Gastroesophageal sphincter (tissue), 4 donors: ENCODE measurements around the gene PBX1. TPM values are rescaled to one million over a fixed set of nuclear protein-coding genes. Genes with fewer than 3 reads are reported as not detected.

Experiments used
- ATAC-seq: fragments of 150-250 bp; one replicate; pipeline ENCODE4 v1.9.1; 2016; ENCODE audit warnings: mild to moderate bottlenecking, moderate library complexity
- H3K27ac ChIP-seq, 4 donors: fragments of 200-600 bp; sonication (generic) in 3 of 4; 1 replicate in 3 of 4; 2 replicates in 1 of 4; pipeline ENCODE4 v1.5.1; 2016 to 2019
- H3K27me3 ChIP-seq: fragments of 200-600 bp; sonication (generic); one replicate; pipeline ENCODE4 v1.5.1; 2019
- H3K36me3 ChIP-seq, 2 donors: fragments of 200-600 bp; sonication (generic); one replicate each; pipeline ENCODE4 v1.5.1; 2019; ENCODE audit warnings: control low read depth in 1 of 2
- H3K4me1 ChIP-seq, 3 donors: fragments of 200-600 bp; sonication (generic); 1 replicate in 2 of 3; 2 replicates in 1 of 3; pipeline ENCODE4 v1.5.1; 2016 to 2019; ENCODE audit warnings: control low read depth in 2 of 3
- H3K4me3 ChIP-seq, 2 donors: fragments of 200-600 bp; sonication (generic); one replicate each; pipeline ENCODE4 v1.5.1; 2019; ENCODE audit warnings: mild to moderate bottlenecking in 1 of 2, moderate library complexity in 1 of 2
- H3K9me3 ChIP-seq, 3 donors: fragments of 200-600 bp; sonication (generic); one replicate each; pipeline ENCODE4 v1.5.1; 2017 to 2019; ENCODE audit warnings: control low read depth in 2 of 3
- CTCF ChIP-seq, 4 experiments: fragments of 200-600 bp in 2 of 4; fragments of 450-650 bp in 2 of 4; sonication (generic) in 1 of 4; IDR thresholded peaks; one replicate each; pipeline ENCODE4 v1.5.1; 2017 to 2019; ENCODE audit warnings: antibody characterized with exemption in 4 of 4, mild to moderate bottlenecking in 2 of 4, moderate library complexity in 2 of 4
- EP300 ChIP-seq: sonication (generic); formaldehyde crosslinking; IDR thresholded peaks from one replicate; pipeline ENCODE4 v1.6.1; 2017; ENCODE audit warnings: antibody characterized with exemption, mild to moderate bottlenecking
- POLR2A ChIP-seq, 2 donors: fragments of 450-650 bp; IDR thresholded peaks; one replicate each; pipeline ENCODE4 v1.6.1; 2017; ENCODE audit warnings: antibody characterized with exemption in 2 of 2, mild to moderate bottlenecking in 2 of 2, moderate library complexity in 1 of 2
- POLR2AphosphoS5 ChIP-seq: sonication (generic); formaldehyde crosslinking; IDR thresholded peaks from one replicate; pipeline ENCODE4 v1.6.1; 2017; ENCODE audit warnings: antibody characterized with exemption
- WGBS, 2 donors: methylation state at CpG; one replicate each; pipeline ENCODE4 v1.1.5; 2018; ENCODE audit warnings: low coverage in 1 of 2; 5-methylcytosine and 5-hydroxymethylcytosine counted together
- total RNA-seq, 4 donors: library from RNA; depleted of rRNA; stranded (reverse); fragments of >200 nt; gene quantifications; one replicate each; pipeline ENCODE4 v1.1.0, GENCODE V29; 2016

PBX1 gene
- total RNA-seq, 4 donors from 2014 or later = 75.8 to 177 (median 140) TPM

GRCh38 chr1:164562947-164563520, 4.0 kb downstream of the PBX1 start:
- ATAC-seq = no peak

GRCh38 chr1:164563721-164564360, 4.9 kb downstream of the PBX1 start:
- 17 to 25% methylated on average over 10 of the region's 10 CpGs for WGBS, 2 donors
- H3K4me1 ChIP-seq = peaks cover 4 to 36% (median 7%) of the 10 kb centered on the region in 3 donors

More at GRCh38 chr1:164562947-164563520, 4.0 kb downstream of the PBX1 start:
- Histone ChIP-seq H3K36me3 (no peaks in the 10 kb centered on the region), H3K9me3 (no peaks in the 10 kb centered on the region), H3K27ac (peak overlapping the region; percentile 86 to 98 (median 88)), H3K4me1 (peaks cover 2 to 30% (median 4%) of the 10 kb centered on the region in 3 donors), H3K27me3 (no peaks in the 10 kb centered on the region), H3K4me3 (peak overlapping the region; percentile 72 to 90)
- 6 to 15% methylated on average over 3 of the region's 3 CpGs for WGBS, 2 donors
- no peak for TF ChIP-seq POLR2AphosphoS5
- TF ChIP-seq CTCF (IDR thresholded peaks at IDR 0.05) = no peak

GRCh38 chr1:164564378-164564777, 5.4 kb downstream of the PBX1 start:
- peak overlapping the region; percentile 86 to 98 (median 88) for H3K27ac ChIP-seq
- WGBS, 2 donors = 12 to 20% methylated on average over 3 of the region's 3 CpGs

More at GRCh38 chr1:164563721-164564360, 4.9 kb downstream of the PBX1 start:
- ATAC-seq = no peak
- TF ChIP-seq POLR2AphosphoS5 (peak; percentile 6), EP300 (no peak)
- Histone ChIP-seq H3K36me3 (no peaks in the 10 kb centered on the region), H3K4me3 (peak overlapping the region; percentile 72 to 90), H3K9me3 (no peaks in the 10 kb centered on the region), H3K27ac (peak overlapping the region; percentile 86 to 98 (median 88)), H3K27me3 (no peaks in the 10 kb centered on the region)

GRCh38 chr1:164565357-164565756, 6.4 kb downstream of the PBX1 start:
- no peaks in the 10 kb centered on the region for H3K9me3 ChIP-seq
- peaks cover 4 to 51% (median 9%) of the 10 kb centered on the region in 3 donors for H3K4me1 ChIP-seq
- WGBS, 2 donors = 0 to 16% methylated on average over 2 of the region's 2 CpGs
- ATAC-seq = no peak
- H3K27me3 ChIP-seq = no peaks in the 10 kb centered on the region
- peak overlapping the region; percentile 72 to 90 for H3K4me3 ChIP-seq
- TF ChIP-seq POLR2A (IDR thresholded peaks at IDR 0.05) = no peak
- TF ChIP-seq CTCF (IDR thresholded peaks at IDR 0.05) = no peak
- H3K36me3 ChIP-seq = peaks cover 0 to 4% of the 10 kb centered on the region in 2 donors
- peak overlapping the region; percentile 75 to 98 (median 88) for H3K27ac ChIP-seq

More at GRCh38 chr1:164564378-164564777, 5.4 kb downstream of the PBX1 start:
- no peaks in the 10 kb centered on the region for H3K27me3 ChIP-seq
- H3K36me3 ChIP-seq = no peaks in the 10 kb centered on the region
- H3K9me3 ChIP-seq = no peaks in the 10 kb centered on the region
- H3K4me1 ChIP-seq = peaks cover 4 to 41% (median 9%) of the 10 kb centered on the region in 3 donors
- peak overlapping the region; percentile 72 to 90 for H3K4me3 ChIP-seq
- no peak for ATAC-seq
- no peak for TF ChIP-seq EP300
- no peak for TF ChIP-seq POLR2A (IDR thresholded peaks at IDR 0.05)
- TF ChIP-seq CTCF (IDR thresholded peaks at IDR 0.05) = no peak
- TF ChIP-seq POLR2AphosphoS5 = no peak

DNA sequence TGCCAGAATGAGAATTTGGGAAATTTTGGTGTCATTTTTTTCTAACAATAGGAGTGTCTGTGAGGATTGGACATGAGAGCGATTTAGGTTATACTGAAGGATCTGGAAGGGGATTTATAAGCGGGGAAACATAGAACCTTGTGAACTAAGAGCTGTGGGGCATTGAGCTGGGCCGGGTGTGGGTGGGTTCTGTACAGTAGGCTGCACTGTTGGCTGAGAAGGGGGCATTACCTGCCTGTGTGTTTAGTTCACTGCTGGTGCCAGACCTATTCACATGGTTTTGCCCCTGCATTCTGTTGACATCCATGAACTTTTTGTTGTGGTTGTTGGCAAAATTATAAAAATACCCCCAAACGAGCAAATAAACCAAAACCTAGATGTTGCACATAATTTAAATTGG, 8.8 kb downstream of the PBX1 start:
- Histone ChIP-seq H3K9me3 (no peaks in the 10 kb centered on the region), H3K4me3 (peak overlapping the region in 1 of 2 donors; percentile 7), H3K27me3 (no peaks in the 10 kb centered on the region), H3K27ac (peak overlapping the region in 2 of 4 donors; percentile 87 to 89), H3K36me3 (peaks cover 0 to 11% of the 10 kb centered on the region in 2 donors), H3K4me1 (peaks cover 4 to 68% (median 9%) of the 10 kb centered on the region in 3 donors)
- TF ChIP-seq EP300 (no peak), POLR2AphosphoS5 (no peak), CTCF (IDR thresholded peaks at IDR 0.05) (no peak), POLR2A (IDR thresholded peaks at IDR 0.05) (no peak)
- WGBS, 2 donors = 65 to 73% methylated on average over 4 of the region's 4 CpGs
- no peak for ATAC-seq
